Mucosa of gallbladder (tissue), 1 donor: ENCODE measurements around the gene TMEM171. TPM values are rescaled to one million over a fixed set of nuclear protein-coding genes. Genes with fewer than 3 reads are reported as not detected.

Experiments used
- total RNA-seq: library from RNA; stranded (reverse); gene quantifications from one replicate; pipeline ENCODE4 v1.2.1, GENCODE V29; 2021
- donor health status: DM: no; HTN: no; CAD: no.

The TMEM171 gene
- total RNA-seq, 1 donor from 2014 or later, result 1.6 TPM

Other genes with a start within 250 kb of the TMEM171 start
- 43.2 TPM for gene FCHO2, start 164.5 kb upstream of the TMEM171 start, total RNA-seq
- not detected for gene TMEM174, start 52.6 kb downstream of the TMEM171 start, total RNA-seq